ENCODE results near the gene PKP4.

- TF ChIP-seq POLR2A (IDR thresholded peaks at IDR 0.05), result no peak
- TF ChIP-seq CTCF (IDR thresholded peaks at IDR 0.05), result no peak
- peak; percentile 51 to 82 for TF ChIP-seq POLR2AphosphoS5 (IDR thresholded peaks at IDR 0.05)
Measured at GRCh38 chr2:158716121-158716791, 259.5 kb downstream of the PKP4 start.
